DND-41 (cell line): ENCODE results near the gene SLC35F4.

Source experiments
- CTCF ChIP-seq: IDR thresholded peaks from 2 replicates; pipeline ENCODE4 v1.5.1; 2012; ENCODE audit warnings: borderline replicate concordance, low read length, moderate library complexity, mild to moderate bottlenecking; ENCODE audit not compliant: poor library complexity, severe bottlenecking; ENCODE audit errors: extremely low read depth
- EZH2 ChIP-seq: IDR thresholded peaks from 3 replicates; pipeline ENCODE4 v1.6.1; 2012; ENCODE audit warnings: borderline replicate concordance, low read depth, mild to moderate bottlenecking, moderate library complexity, low read length, inconsistent platforms; ENCODE audit not compliant: severe bottlenecking

- TF ChIP-seq CTCF (no peak), EZH2 (no peak)
These were observed 178.5 kb downstream of the SLC35F4 start for GRCh38 chr14:57687416-57687815.
